Measurements from ENCODE around the gene PTPRH. TPM values are rescaled to one million over a fixed set of nuclear protein-coding genes. Genes with fewer than 3 reads are reported as not detected.

Gene PTPRH
- total RNA-seq, 1 experiment from 2014 or later: 2.3 TPM

GRCh38 chr19:55132453-55133129, 76.7 kb downstream of the PTPRH start:
- Mint-ChIP-seq H3K36me3 (ENCODE audit: insufficient read depth, unreplicated experiment) (no peaks in the 10 kb centered on the region), H3K4me1 (ENCODE audit: low read depth, unreplicated experiment) (no peaks in the 10 kb centered on the region), H3K9me3 (ENCODE audit: unreplicated experiment) (no peaks in the 10 kb centered on the region), H3K27me3 (ENCODE audit: insufficient read depth, unreplicated experiment) (no peaks in the 10 kb centered on the region), H3K4me3 (ENCODE audit: unreplicated experiment) (no peak overlapping the region), H3K27ac (ENCODE audit: unreplicated experiment) (no peak overlapping the region)
- TF ChIP-seq CTCF (IDR thresholded peaks at IDR 0.05; ENCODE audit: insufficient read depth in 1 of 2, low read depth in 1 of 2, low read length in 1 of 2, severe bottlenecking in 1 of 2, unreplicated experiment in 1 of 2): peak; percentile 38 to 41
- H3K4me1 ChIP-seq: 0 out of 2 replicates have a peak, but pooled peaks cover 3% of the 10 kb centered on the region
- BruUV-seq (replicated peaks): no TSS peak
- peak in 1 of 2 experiments; percentile 38 for DNase-seq
- H3K9me3 ChIP-seq: no peaks in the 10 kb centered on the region
- H3K27me3 ChIP-seq (replicated peaks; ENCODE audit: control insufficient read depth, insufficient read depth, low read length): no peaks in the 10 kb centered on the region
- CTCF ChIA-PET: interaction anchor here (0.7 to 1.6 kb wide), 7 partner anchors 11 to 251 kb away, joined by 3 to 16 read pairs (median 3); partner anchors contain the start of gene RDH13
- intact Hi-C loops (cut with micrococcal nuclease; ENCODE audit: unreplicated experiment): loop anchor here (2.0 kb wide), 1 partner anchor 44 kb away; no protein-coding TSS in a partner anchor
- no peaks in the 10 kb centered on the region for H3K36me3 ChIP-seq (ENCODE audit: control insufficient read depth, insufficient read depth, low read length)
- POLR2A ChIA-PET: interaction anchor here (0.6 kb wide), 1 partner anchor 252 kb away, joined by 3 read pairs; no protein-coding TSS in a partner anchor
- no peak overlapping the region for H3K4me3 ChIP-seq (ENCODE audit: low read depth, low read length)

GRCh38 chr19:55131421-55131820, 77.9 kb downstream of the PTPRH start:
- no peak overlapping the region for H3K27ac Mint-ChIP-seq (ENCODE audit: unreplicated experiment)
- Histone ChIP-seq H3K4me3 (ENCODE audit: low read depth, low read length) (no peak overlapping the region), H3K36me3 (ENCODE audit: control insufficient read depth, insufficient read depth, low read length) (no peaks in the 10 kb centered on the region), H3K9me3 (no peaks in the 10 kb centered on the region), H3K27me3 (replicated peaks; ENCODE audit: control insufficient read depth, insufficient read depth, low read length) (no peaks in the 10 kb centered on the region), H3K4me1 (0 out of 2 replicates have a peak, but pooled peaks cover 3% of the 10 kb centered on the region)
- no TSS peak for BruUV-seq (replicated peaks)
- intact Hi-C loops (cut with micrococcal nuclease; ENCODE audit: unreplicated experiment): no loop called here
- CTCF ChIA-PET: interaction anchor here (1.6 kb wide), 1 partner anchor 250 kb away, joined by 3 read pairs; no protein-coding TSS in a partner anchor
- no peaks in the 10 kb centered on the region for H3K36me3 Mint-ChIP-seq (ENCODE audit: insufficient read depth, unreplicated experiment)
- POLR2A ChIA-PET: no interaction called here
- H3K4me1 Mint-ChIP-seq (ENCODE audit: low read depth, unreplicated experiment): no peaks in the 10 kb centered on the region
- H3K9me3 Mint-ChIP-seq (ENCODE audit: unreplicated experiment): no peaks in the 10 kb centered on the region
- no peak for DNase-seq
- H3K4me3 Mint-ChIP-seq (ENCODE audit: unreplicated experiment): no peak overlapping the region
- H3K27me3 Mint-ChIP-seq (ENCODE audit: insufficient read depth, unreplicated experiment): no peaks in the 10 kb centered on the region
- no peak for TF ChIP-seq CTCF (IDR thresholded peaks at IDR 0.05; ENCODE audit: insufficient read depth in 1 of 2, low read depth in 1 of 2, low read length in 1 of 2, severe bottlenecking in 1 of 2, unreplicated experiment in 1 of 2)

Small RNA genes lying within 50 kb of the gene (microRNA-seq; reads per million reads assigned to microRNA genes)
- gene MIR6802 (1.3 reads per million), gene MIR6803 (4.3 reads per million, percentile 29 among the genes with 10 or more reads in this experiment), gene MIR6804 (5.0 reads per million, percentile 34 among the genes with 10 or more reads in this experiment)

Other genes starting within 250 kb of the PTPRH start
- 108 and 115 TPM in 2 replicates for gene NLRP2, start 243.1 kb downstream of the PTPRH start, total RNA-seq (2022)
- gene GP6, start 171.2 kb downstream of the PTPRH start, total RNA-seq (2022): not detected in 2 replicates
- gene RDH13, start 146.4 kb downstream of the PTPRH start, total RNA-seq (2022): 43.3 and 49.8 TPM in 2 replicates
- gene EPS8L1, start 133.6 kb downstream of the PTPRH start, total RNA-seq (2022): 135 and 141 TPM in 2 replicates
- gene PPP1R12C, start 91.9 kb downstream of the PTPRH start, total RNA-seq (2022): 104 TPM in 2 replicates
- 11.8 and 18.0 TPM in 2 replicates for gene TNNT1, start 60.3 kb downstream of the PTPRH start, total RNA-seq (2022)
- gene TNNI3, start 51.8 kb downstream of the PTPRH start, total RNA-seq (2022): 2.9 and 4.2 TPM in 2 replicates
- gene DNAAF3, start 42.9 kb downstream of the PTPRH start, total RNA-seq (2022): 0.45 and 0.91 TPM in 2 replicates
- gene SYT5, start 29.2 kb downstream of the PTPRH start, total RNA-seq (2022): not detected in 2 replicates
- 18.0 and 21.2 TPM in 2 replicates for gene TMEM86B, start 19.3 kb upstream of the PTPRH start, total RNA-seq (2022)
- gene PPP6R1, start 49.5 kb upstream of the PTPRH start, total RNA-seq (2022): 113 and 118 TPM in 2 replicates
- 69.6 and 71.4 TPM in 2 replicates for gene HSPBP1, start 70.6 kb upstream of the PTPRH start, total RNA-seq (2022)
- gene BRSK1, start 74.5 kb upstream of the PTPRH start, total RNA-seq (2022): 24.6 and 28.6 TPM in 2 replicates
- 1.6 and 3.4 TPM in 2 replicates for gene TMEM150B, start 115.8 kb upstream of the PTPRH start, total RNA-seq (2022)
- 25.8 and 26.3 TPM in 2 replicates for gene KMT5C, start 130.4 kb upstream of the PTPRH start, total RNA-seq (2022)
- gene COX6B2, start 145.2 kb upstream of the PTPRH start, total RNA-seq (2022): 0.27 and 0.35 TPM in 2 replicates
- not detected in 2 replicates for gene GARIN5B, start 153.8 kb upstream of the PTPRH start, total RNA-seq (2022)
- 0.70 and 1.1 TPM in 2 replicates for gene IL11, start 161.0 kb upstream of the PTPRH start, total RNA-seq (2022)
- gene TMEM190, start 167.3 kb upstream of the PTPRH start, total RNA-seq (2022): not detected in 2 replicates
- gene TMEM238, start 174.8 kb upstream of the PTPRH start, total RNA-seq (2022): 18.1 and 22.7 TPM in 2 replicates
- gene RPL28, start 176.4 kb upstream of the PTPRH start, total RNA-seq (2022): 2,048 and 2,146 TPM in 2 replicates
- gene UBE2S, start 198.3 kb upstream of the PTPRH start, total RNA-seq (2022): 279 and 293 TPM in 2 replicates
- not detected in 2 replicates for gene SHISA7, start 233.8 kb upstream of the PTPRH start, total RNA-seq (2022)

Data from Caco-2 (cell line).